Esophagus (tissue), 2 donors: ENCODE measurements around the gene RYR2. TPM values are rescaled to one million over a fixed set of nuclear protein-coding genes. Genes with fewer than 3 reads are reported as not detected.

Experiments used
- H3K27ac ChIP-seq, 2 donors: one replicate each; pipeline ENCODE4 v1.5.1; 2013; ENCODE audit warnings: low read depth in 2 of 2, mild to moderate bottlenecking in 2 of 2, inconsistent platforms in 1 of 2, low read length in 1 of 2, moderate library complexity in 1 of 2
- H3K27me3 ChIP-seq, 2 donors: one replicate each; pipeline ENCODE4 v1.6.1; 2013; ENCODE audit warnings: low read length in 2 of 2, control low read depth in 1 of 2, mild to moderate bottlenecking in 1 of 2; ENCODE audit not compliant: insufficient read depth in 2 of 2, control insufficient read depth in 1 of 2
- H3K36me3 ChIP-seq, 2 donors: one replicate each; pipeline ENCODE4 v1.6.1; 2013; ENCODE audit warnings: low read length in 1 of 2; ENCODE audit not compliant: control insufficient read depth in 2 of 2, insufficient read depth in 2 of 2
- H3K4me1 ChIP-seq, 2 donors: one replicate each; pipeline ENCODE4 v1.6.1; 2013; ENCODE audit warnings: low read length in 1 of 2; ENCODE audit not compliant: control insufficient read depth in 2 of 2, insufficient read depth in 2 of 2
- H3K4me3 ChIP-seq, 2 donors: one replicate each; pipeline ENCODE4 v1.5.1; 2013; ENCODE audit warnings: low read length in 2 of 2, mild to moderate bottlenecking in 2 of 2, low read depth in 1 of 2, moderate library complexity in 1 of 2
- H3K9me3 ChIP-seq, 2 donors: one replicate each; pipeline ENCODE4 v1.6.1; 2013; ENCODE audit warnings: mild to moderate bottlenecking in 2 of 2, low read depth in 1 of 2, low read length in 1 of 2, moderate library complexity in 1 of 2; ENCODE audit not compliant: control insufficient read depth in 2 of 2, insufficient read depth in 1 of 2
- WGBS, 2 donors: extraction: QIAGEN DNeasy Blood & Tissue Kit; methylation state at CpG; one replicate each; pipeline ENCODE4 v1.1.7; 2013; 5-methylcytosine and 5-hydroxymethylcytosine counted together
- polyA plus RNA-seq, 2 donors: library from polyadenylated mRNA; stranded (reverse); fragments of 200-250 nt; gene quantifications; one replicate each; pipeline ENCODE4 v1.2.3, GENCODE V29; 2013
- donor health status: healthy with polysubstance abuse.
- donor health status: Bipolar disorder and iron deficiency.

Gene RYR2
- polyA plus RNA-seq, 2 donors: 0.35 to 1.2 TPM

DNA sequence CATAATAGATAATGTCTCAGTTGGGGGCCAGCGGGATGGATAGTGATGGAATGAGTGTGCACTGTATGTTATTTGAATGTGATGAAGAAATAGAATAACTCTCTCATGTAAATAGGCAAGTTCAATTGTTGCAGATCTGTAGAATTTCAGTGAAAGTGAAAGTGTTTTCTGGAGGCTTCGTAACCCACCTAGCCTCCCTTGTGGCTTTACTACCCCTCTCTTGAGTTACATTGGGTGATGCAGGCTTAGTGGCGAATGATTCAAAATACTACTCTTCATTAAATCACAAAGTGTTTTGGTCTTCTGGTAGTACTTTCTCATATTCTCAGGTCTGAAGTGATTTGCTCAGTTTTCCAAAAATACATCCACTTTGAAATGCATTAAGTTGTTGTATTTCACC, 436.9 kb downstream of the RYR2 start:
- 70 to 89% methylated on average over 3 of the region's 3 CpGs for WGBS, 2 donors
- Histone ChIP-seq H3K36me3 (no peaks in the 10 kb centered on the region), H3K4me3 (no peak overlapping the region), H3K27ac (no peak overlapping the region), H3K27me3 (no peaks in the 10 kb centered on the region), H3K9me3 (peaks cover 0 to 3% of the 10 kb centered on the region in 2 donors), H3K4me1 (no peaks in the 10 kb centered on the region)

DNA sequence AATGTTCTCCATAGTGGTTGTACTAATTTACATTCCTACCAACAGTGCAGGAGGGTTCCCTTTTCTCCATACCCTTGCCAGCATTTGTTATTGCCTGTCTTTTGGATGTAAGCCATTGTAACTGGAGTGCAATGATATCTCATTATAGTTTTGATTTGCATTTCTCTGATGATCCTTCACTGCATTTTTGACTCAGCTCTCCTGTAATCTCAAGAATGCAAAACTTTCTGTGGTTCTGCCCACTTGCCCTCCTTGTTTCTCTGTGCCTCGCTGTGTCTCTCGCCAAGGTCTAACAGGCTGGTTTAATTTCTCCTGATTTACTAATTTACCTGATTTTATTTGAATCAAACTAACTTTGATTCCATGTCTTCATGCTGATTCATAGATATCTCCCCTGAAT, 440.8 kb downstream of the RYR2 start:
- Histone ChIP-seq H3K27me3 (no peaks in the 10 kb centered on the region), H3K27ac (no peak overlapping the region), H3K9me3 (peaks cover 0 to under 1% of the 10 kb centered on the region in 2 donors), H3K4me3 (no peak overlapping the region), H3K36me3 (no peaks in the 10 kb centered on the region), H3K4me1 (no peaks in the 10 kb centered on the region)
- WGBS, 2 donors: 91 to 96% methylated on average over 2 of the region's 2 CpGs

DNA sequence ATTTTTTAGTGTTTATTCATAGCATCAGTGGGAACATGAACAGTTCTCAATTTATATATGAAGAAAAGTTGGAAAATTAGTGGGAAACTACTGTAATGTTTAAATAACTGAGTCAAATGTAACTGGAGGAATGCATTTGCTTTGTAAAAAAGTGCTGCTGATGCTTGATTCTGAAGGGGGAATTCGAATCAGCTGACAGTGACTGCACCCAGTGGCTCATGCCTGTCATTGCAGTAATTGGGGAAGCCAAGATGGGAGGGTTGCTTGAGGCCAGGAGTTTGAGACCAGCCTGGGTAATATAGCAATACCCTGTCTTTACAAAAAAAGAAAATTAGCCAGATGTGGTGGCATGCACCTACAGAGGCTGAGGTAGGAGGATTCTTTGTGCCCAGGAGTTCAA, 450.4 kb downstream of the RYR2 start:
- Histone ChIP-seq H3K36me3 (no peaks in the 10 kb centered on the region), H3K27ac (no peak overlapping the region), H3K4me1 (no peaks in the 10 kb centered on the region), H3K4me3 (no peak overlapping the region), H3K9me3 (no peaks in the 10 kb centered on the region), H3K27me3 (no peaks in the 10 kb centered on the region)
- WGBS, 2 donors: 37 to 38% methylated on average over 1 of the region's 1 CpG

DNA sequence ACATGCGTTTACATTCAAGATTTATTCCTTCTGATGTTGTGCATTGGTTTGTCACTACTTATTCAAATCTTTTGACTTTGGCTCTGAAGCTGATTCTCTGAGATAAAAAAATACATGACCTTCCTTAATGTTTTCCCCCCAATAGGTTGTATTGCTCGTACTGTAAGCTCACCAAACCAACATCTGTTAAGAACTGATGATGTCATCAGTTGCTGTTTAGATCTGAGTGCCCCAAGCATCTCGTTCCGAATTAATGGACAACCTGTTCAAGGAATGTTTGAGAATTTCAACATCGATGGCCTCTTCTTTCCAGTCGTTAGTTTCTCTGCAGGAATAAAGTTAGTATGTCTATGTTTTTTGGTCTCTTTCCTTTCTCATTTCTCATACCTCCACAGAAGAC, 458.6 kb downstream of the RYR2 start:
- Histone ChIP-seq H3K27ac (no peak overlapping the region), H3K36me3 (no peaks in the 10 kb centered on the region), H3K9me3 (no peaks in the 10 kb centered on the region), H3K27me3 (no peaks in the 10 kb centered on the region), H3K4me3 (no peak overlapping the region), H3K4me1 (no peaks in the 10 kb centered on the region)
- 76 to 82% methylated on average over 6 of the region's 6 CpGs for WGBS, 2 donors

DNA sequence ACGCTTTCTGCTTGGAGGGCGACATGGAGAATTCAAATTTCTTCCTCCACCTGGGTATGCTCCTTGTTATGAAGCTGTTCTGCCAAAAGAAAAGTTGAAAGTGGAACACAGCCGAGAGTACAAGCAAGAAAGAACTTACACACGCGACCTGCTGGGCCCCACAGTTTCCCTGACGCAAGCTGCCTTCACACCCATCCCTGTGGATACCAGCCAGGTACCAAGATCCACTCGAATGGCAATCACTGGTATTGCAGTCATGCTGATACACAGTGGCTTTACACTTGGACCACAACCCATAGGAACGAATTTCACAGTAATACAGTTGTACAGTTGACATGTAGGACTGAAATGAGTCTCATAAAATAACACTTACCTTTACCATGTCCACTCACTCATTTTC, 461.3 kb downstream of the RYR2 start:
- WGBS, 2 donors: 82 to 84% methylated on average over 8 of the region's 8 CpGs
- Histone ChIP-seq H3K27ac (no peak overlapping the region), H3K36me3 (no peaks in the 10 kb centered on the region), H3K27me3 (no peaks in the 10 kb centered on the region), H3K9me3 (no peaks in the 10 kb centered on the region), H3K4me1 (no peaks in the 10 kb centered on the region), H3K4me3 (no peak overlapping the region)

DNA sequence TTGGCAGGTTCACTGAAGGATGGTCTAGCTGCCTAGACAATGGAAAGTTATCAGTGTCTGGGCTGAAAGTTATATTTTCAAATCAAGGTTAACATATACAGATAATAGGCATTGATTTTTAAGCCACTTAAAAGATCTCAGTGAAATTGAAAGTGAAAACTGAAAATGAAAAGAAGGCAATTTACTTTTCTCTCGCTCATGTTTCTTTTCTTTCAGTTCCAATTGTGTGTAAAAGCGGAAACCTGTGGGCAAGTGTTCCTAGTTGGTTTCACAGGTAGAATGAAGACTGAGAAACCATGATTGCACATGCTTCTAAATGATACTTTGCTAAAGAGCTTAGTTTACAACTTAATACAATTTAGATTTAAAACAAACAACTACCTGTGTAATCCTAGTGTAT, 465.0 kb downstream of the RYR2 start:
- Histone ChIP-seq H3K36me3 (no peaks in the 10 kb centered on the region), H3K9me3 (no peaks in the 10 kb centered on the region), H3K4me3 (no peak overlapping the region), H3K27me3 (no peaks in the 10 kb centered on the region), H3K27ac (no peak overlapping the region), H3K4me1 (no peaks in the 10 kb centered on the region)
- 63 to 77% methylated on average over 2 of the region's 2 CpGs for WGBS, 2 donors

DNA sequence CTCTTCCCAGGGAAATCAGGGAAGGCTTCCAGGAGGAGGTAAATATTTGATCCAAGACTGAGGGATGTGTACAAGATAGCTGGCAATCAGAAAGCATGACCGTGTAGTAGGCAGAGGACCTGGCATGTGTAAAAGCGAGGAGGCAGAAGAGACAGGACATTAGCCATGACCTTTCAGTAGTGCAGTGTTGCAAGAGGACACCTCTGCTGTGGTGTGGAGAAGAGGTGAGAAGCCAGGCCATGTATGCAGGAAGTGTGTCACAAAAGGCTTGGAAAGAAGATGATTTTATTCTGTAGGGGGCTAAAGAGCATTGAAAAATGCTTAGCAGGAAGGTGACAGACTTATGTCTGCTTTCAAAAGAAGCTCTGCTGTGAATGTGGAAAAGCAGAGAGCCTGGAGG, 467.8 kb downstream of the RYR2 start:
- Histone ChIP-seq H3K27me3 (no peaks in the 10 kb centered on the region), H3K4me1 (no peaks in the 10 kb centered on the region), H3K9me3 (no peaks in the 10 kb centered on the region), H3K36me3 (no peaks in the 10 kb centered on the region), H3K27ac (no peak overlapping the region), H3K4me3 (no peak overlapping the region)
- 73 to 74% methylated on average over 2 of the region's 2 CpGs for WGBS, 2 donors

DNA sequence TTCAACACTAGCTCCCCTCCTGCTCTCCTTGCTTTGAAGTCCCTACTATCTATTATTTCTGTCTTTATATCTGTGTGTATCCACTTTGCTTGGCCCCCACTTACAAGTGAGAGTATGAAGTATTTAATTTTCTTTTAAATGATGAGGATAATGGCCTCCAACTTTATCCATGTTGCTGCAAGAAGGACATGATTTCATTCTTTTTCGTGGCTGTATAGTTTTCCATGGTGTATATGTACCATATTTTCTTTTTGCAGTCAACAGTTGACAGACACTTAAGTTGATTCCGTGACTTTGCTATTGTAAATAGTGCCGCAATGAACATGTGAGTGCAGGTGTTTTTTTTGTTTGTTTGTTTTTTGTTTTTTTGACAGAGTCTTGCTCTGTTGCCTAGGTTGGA, 483.1 kb downstream of the RYR2 start:
- Histone ChIP-seq H3K9me3 (no peaks in the 10 kb centered on the region), H3K27ac (no peak overlapping the region), H3K4me3 (no peak overlapping the region), H3K36me3 (no peaks in the 10 kb centered on the region), H3K27me3 (no peaks in the 10 kb centered on the region), H3K4me1 (no peaks in the 10 kb centered on the region)
- 83 to 84% methylated on average over 3 of the region's 3 CpGs for WGBS, 2 donors

DNA sequence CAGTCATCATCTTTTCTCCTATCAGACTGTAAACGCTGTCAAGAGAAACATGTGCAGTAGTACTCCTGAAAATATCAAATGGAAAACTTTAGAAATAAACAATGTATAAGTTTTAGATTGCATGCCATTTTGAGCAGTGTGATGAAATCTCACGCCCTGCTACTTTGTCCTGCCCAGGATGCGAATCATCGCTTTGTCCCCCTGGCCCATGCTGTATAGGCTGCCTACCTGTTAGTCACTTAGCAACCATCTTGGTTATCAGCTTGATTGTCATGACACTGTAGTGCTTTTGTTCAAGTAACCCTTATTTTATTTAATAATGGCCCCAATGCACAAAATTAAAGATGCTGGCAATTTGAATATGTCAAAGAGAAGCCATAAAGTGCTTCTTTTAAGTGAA, 485.8 kb downstream of the RYR2 start:
- H3K27me3 ChIP-seq: no peaks in the 10 kb centered on the region
- no peaks in the 10 kb centered on the region for H3K9me3 ChIP-seq
- WGBS, 2 donors: 73 to 80% methylated on average over 4 of the region's 4 CpGs
- H3K27ac ChIP-seq: no peak overlapping the region
- H3K4me3 ChIP-seq: no peak overlapping the region
- no peaks in the 10 kb centered on the region for H3K4me1 ChIP-seq
- no peaks in the 10 kb centered on the region for H3K36me3 ChIP-seq

DNA sequence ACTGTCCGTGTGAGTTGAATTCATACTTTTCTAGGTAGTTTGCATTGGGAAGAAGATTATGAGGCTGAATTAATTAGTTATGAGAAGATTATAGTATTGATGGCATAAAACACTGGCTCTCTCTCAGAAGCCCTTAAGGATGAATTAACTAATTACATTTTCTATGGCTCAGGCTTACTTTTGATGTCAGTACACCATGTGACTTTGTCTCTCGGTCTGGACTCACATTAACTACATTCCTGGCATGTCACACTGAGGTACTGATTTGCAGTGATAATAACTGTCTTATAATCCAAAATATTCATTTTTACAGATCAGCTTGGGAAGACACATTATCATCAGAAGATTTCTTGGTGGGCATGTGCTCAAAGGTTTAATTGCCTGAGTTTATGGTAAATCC, 486.6 kb downstream of the RYR2 start:
- Histone ChIP-seq H3K4me1 (no peaks in the 10 kb centered on the region), H3K36me3 (no peaks in the 10 kb centered on the region), H3K27me3 (no peaks in the 10 kb centered on the region), H3K27ac (no peak overlapping the region), H3K4me3 (no peak overlapping the region), H3K9me3 (no peaks in the 10 kb centered on the region)
- WGBS, 2 donors: 65 to 71% methylated on average over 2 of the region's 2 CpGs
